ENCODE measurements around the gene CNN1.
"Not testable (repeated sequence)": the region's sequence is repeated elsewhere in the genome, so short reads cannot be mapped to it uniquely, and the experiment has no call there.

Gene CNN1

GRCh38 chr19:11570039-11570462, 31.4 kb downstream of the CNN1 start:
- H2BK12ac ChIP-seq (ENCODE audit: low read length in 2 of 2) = no peak overlapping the region

GRCh38 chr19:11573354-11573753, 34.7 kb downstream of the CNN1 start:
- not testable (repeated sequence) for H2AK5ac ChIP-seq (ENCODE audit: low read length, severe bottlenecking); H3K9ac ChIP-seq (ENCODE audit: low read length); H3K36me3 ChIP-seq (ENCODE audit: control insufficient read depth in 1 of 2, insufficient read depth in 2 of 2, low read depth in 1 of 2, low read length in 2 of 2); H2BK5ac ChIP-seq (ENCODE audit: low read depth, low read length, poor library complexity, severe bottlenecking); H2BK120ac ChIP-seq (ENCODE audit: low read depth, low read length); H3K4ac ChIP-seq (ENCODE audit: low read depth in 1 of 2, low read length in 2 of 2); H3K79me1 ChIP-seq (replicated peaks; ENCODE audit: low read length, poor library complexity, severe bottlenecking); H4K91ac ChIP-seq (ENCODE audit: low read length); H3K4me2 ChIP-seq (ENCODE audit: low read length, poor library complexity, severe bottlenecking); H3K27ac ChIP-seq (ENCODE audit: low read length, poor library complexity, severe bottlenecking); H3K23ac ChIP-seq (ENCODE audit: low read length in 2 of 2); H3K14ac ChIP-seq (ENCODE audit: low read length in 2 of 2); DNase-seq; H2BK12ac ChIP-seq (ENCODE audit: low read length in 2 of 2); H3K9me3 ChIP-seq (ENCODE audit: control insufficient read depth, low read length); H2AFZ ChIP-seq (ENCODE audit: low read depth, low read length); H4K8ac ChIP-seq (ENCODE audit: low read length); H3K27me3 ChIP-seq (ENCODE audit: control insufficient read depth in 1 of 2, insufficient read depth in 1 of 2, low read length in 2 of 2); H3K4me3 ChIP-seq (ENCODE audit: insufficient read depth in 1 of 2, low read depth in 1 of 2, low read length in 2 of 2); H2BK15ac ChIP-seq (ENCODE audit: low read depth, poor library complexity, severe bottlenecking); H3K4me1 ChIP-seq (ENCODE audit: control insufficient read depth, insufficient read depth, low read depth, low read length); H3K18ac ChIP-seq (ENCODE audit: low read depth in 1 of 2, low read length in 2 of 2)
- WGBS = 92% methylated on average over 6 of the region's 6 CpGs

More at GRCh38 chr19:11570039-11570462, 31.4 kb downstream of the CNN1 start:
- Histone ChIP-seq H3K23ac (ENCODE audit: low read length in 2 of 2) (no peak overlapping the region), H3K4me3 (ENCODE audit: insufficient read depth in 1 of 2, low read depth in 1 of 2, low read length in 2 of 2) (no peak overlapping the region), H2BK15ac (ENCODE audit: low read depth, poor library complexity, severe bottlenecking) (no peak overlapping the region), H3K4me2 (ENCODE audit: low read length, poor library complexity, severe bottlenecking) (no peak overlapping the region), H3K4ac (ENCODE audit: low read depth in 1 of 2, low read length in 2 of 2) (no peak overlapping the region), H2AK5ac (ENCODE audit: low read length, severe bottlenecking) (no peak overlapping the region), H3K18ac (ENCODE audit: low read depth in 1 of 2, low read length in 2 of 2) (no peak overlapping the region), H3K36me3 (ENCODE audit: control insufficient read depth in 1 of 2, insufficient read depth in 2 of 2, low read depth in 1 of 2, low read length in 2 of 2) (no peaks in the 10 kb centered on the region), H4K8ac (ENCODE audit: low read length) (no peak overlapping the region), H3K27ac (ENCODE audit: low read length, poor library complexity, severe bottlenecking) (no peak overlapping the region), H3K9ac (ENCODE audit: low read length) (no peak overlapping the region), H3K14ac (ENCODE audit: low read length in 2 of 2) (no peak overlapping the region), H3K4me1 (ENCODE audit: control insufficient read depth, insufficient read depth, low read depth, low read length) (peaks cover 4% of the 10 kb centered on the region), H3K27me3 (ENCODE audit: control insufficient read depth in 1 of 2, insufficient read depth in 1 of 2, low read length in 2 of 2) (no peaks in the 10 kb centered on the region), H2BK120ac (ENCODE audit: low read depth, low read length) (no peak overlapping the region), H2AFZ (ENCODE audit: low read depth, low read length) (no peak overlapping the region), H3K79me1 (replicated peaks; ENCODE audit: low read length, poor library complexity, severe bottlenecking) (no peaks in the 10 kb centered on the region), H4K91ac (ENCODE audit: low read length) (no peak overlapping the region), H3K9me3 (ENCODE audit: control insufficient read depth, low read length) (no peaks in the 10 kb centered on the region), H2BK5ac (ENCODE audit: low read depth, low read length, poor library complexity, severe bottlenecking) (no peak overlapping the region)
- no peak for DNase-seq
- WGBS = 78% methylated on average over 5 of the region's 5 CpGs

- H3K4me1 ChIP-seq (ENCODE audit: control insufficient read depth, insufficient read depth, low read depth, low read length) = peaks cover 10% of the 10 kb centered on the region
- not testable (repeated sequence) for H3K18ac ChIP-seq (ENCODE audit: low read depth in 1 of 2, low read length in 2 of 2); H3K9ac ChIP-seq (ENCODE audit: low read length); H3K36me3 ChIP-seq (ENCODE audit: control insufficient read depth in 1 of 2, insufficient read depth in 2 of 2, low read depth in 1 of 2, low read length in 2 of 2); H2BK12ac ChIP-seq (ENCODE audit: low read length in 2 of 2); H3K23ac ChIP-seq (ENCODE audit: low read length in 2 of 2); H2BK5ac ChIP-seq (ENCODE audit: low read depth, low read length, poor library complexity, severe bottlenecking); H4K91ac ChIP-seq (ENCODE audit: low read length); H3K27ac ChIP-seq (ENCODE audit: low read length, poor library complexity, severe bottlenecking); H3K14ac ChIP-seq (ENCODE audit: low read length in 2 of 2); H2BK120ac ChIP-seq (ENCODE audit: low read depth, low read length); H3K4me3 ChIP-seq (ENCODE audit: insufficient read depth in 1 of 2, low read depth in 1 of 2, low read length in 2 of 2); H3K4me2 ChIP-seq (ENCODE audit: low read length, poor library complexity, severe bottlenecking); H2AK5ac ChIP-seq (ENCODE audit: low read length, severe bottlenecking); H2BK15ac ChIP-seq (ENCODE audit: low read depth, poor library complexity, severe bottlenecking); H3K9me3 ChIP-seq (ENCODE audit: control insufficient read depth, low read length); DNase-seq; H3K79me1 ChIP-seq (replicated peaks; ENCODE audit: low read length, poor library complexity, severe bottlenecking); H3K4ac ChIP-seq (ENCODE audit: low read depth in 1 of 2, low read length in 2 of 2); H2AFZ ChIP-seq (ENCODE audit: low read depth, low read length)
- H4K8ac ChIP-seq (ENCODE audit: low read length) = peak overlapping the region; percentile 37
- H3K27me3 ChIP-seq (ENCODE audit: control insufficient read depth in 1 of 2, insufficient read depth in 1 of 2, low read length in 2 of 2) = peaks cover 6 to 13% of the 10 kb centered on the region in 2 experiments
- WGBS = 74% methylated on average over 3 of the region's 4 CpGs
Observed at GRCh38 chr19:11573763-11574162, 35.1 kb downstream of the CNN1 start.

- Histone ChIP-seq H3K23ac (ENCODE audit: low read length in 2 of 2) (no peak overlapping the region), H2BK12ac (ENCODE audit: low read length in 2 of 2) (no peak overlapping the region), H3K27ac (ENCODE audit: low read length, poor library complexity, severe bottlenecking) (no peak overlapping the region), H4K8ac (ENCODE audit: low read length) (no peak overlapping the region), H3K36me3 (ENCODE audit: control insufficient read depth in 1 of 2, insufficient read depth in 2 of 2, low read depth in 1 of 2, low read length in 2 of 2) (no peaks in the 10 kb centered on the region), H2AK5ac (ENCODE audit: low read length, severe bottlenecking) (no peak overlapping the region), H3K4ac (ENCODE audit: low read depth in 1 of 2, low read length in 2 of 2) (no peak overlapping the region), H3K4me1 (ENCODE audit: control insufficient read depth, insufficient read depth, low read depth, low read length) (peaks cover 10% of the 10 kb centered on the region), H3K9me3 (ENCODE audit: control insufficient read depth, low read length) (no peaks in the 10 kb centered on the region), H3K79me1 (replicated peaks; ENCODE audit: low read length, poor library complexity, severe bottlenecking) (no peaks in the 10 kb centered on the region), H2BK15ac (ENCODE audit: low read depth, poor library complexity, severe bottlenecking) (no peak overlapping the region), H4K91ac (ENCODE audit: low read length) (no peak overlapping the region), H2AFZ (ENCODE audit: low read depth, low read length) (no peak overlapping the region), H3K4me2 (ENCODE audit: low read length, poor library complexity, severe bottlenecking) (no peak overlapping the region), H3K4me3 (ENCODE audit: insufficient read depth in 1 of 2, low read depth in 1 of 2, low read length in 2 of 2) (no peak overlapping the region), H2BK120ac (ENCODE audit: low read depth, low read length) (no peak overlapping the region), H3K18ac (ENCODE audit: low read depth in 1 of 2, low read length in 2 of 2) (no peak overlapping the region), H3K14ac (ENCODE audit: low read length in 2 of 2) (no peak overlapping the region), H2BK5ac (ENCODE audit: low read depth, low read length, poor library complexity, severe bottlenecking) (no peak overlapping the region), H3K27me3 (ENCODE audit: control insufficient read depth in 1 of 2, insufficient read depth in 1 of 2, low read length in 2 of 2) (peaks cover 6 to 13% of the 10 kb centered on the region in 2 experiments), H3K9ac (ENCODE audit: low read length) (no peak overlapping the region)
- 85% methylated on average over 9 of the region's 9 CpGs for WGBS
- no peak for DNase-seq
Observed at GRCh38 chr19:11574689-11575088, 36.0 kb downstream of the CNN1 start.
